NCI-H226 (cell line): ENCODE data around the gene TPI1.
"Not testable (repeated sequence)": the region's sequence is repeated elsewhere in the genome, so short reads cannot be mapped to it uniquely, and the experiment has no call there.

Experiments
- DNase-seq: peaks from one replicate; pipeline ENCODE4 v3.0.0-alpha.2; 2015

TPI1 gene

GRCh38 chr12:6896846-6897435 is 29.6 kb downstream of the TPI1 start:
- DNase-seq, result no peak

DNA sequence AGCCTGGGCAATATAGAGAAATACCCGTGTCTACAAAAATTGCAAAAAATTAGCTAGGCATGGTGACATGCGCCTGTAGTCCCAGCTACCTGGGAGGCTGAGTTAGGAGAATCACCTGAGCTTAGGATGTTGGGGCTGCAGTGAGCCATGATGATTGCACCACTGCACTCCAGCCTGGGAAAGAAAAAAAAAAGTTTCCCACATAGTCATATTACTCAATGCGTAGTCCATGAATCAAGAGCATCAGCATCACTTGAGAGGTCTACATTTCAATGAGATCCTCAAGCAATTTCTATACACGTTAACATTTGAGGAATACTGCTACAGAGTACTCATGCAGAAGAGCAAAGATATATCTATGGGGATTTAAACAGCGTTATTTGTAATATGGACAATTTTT is 32.1 kb downstream of the TPI1 start:
- DNase-seq, result no peak

DNA sequence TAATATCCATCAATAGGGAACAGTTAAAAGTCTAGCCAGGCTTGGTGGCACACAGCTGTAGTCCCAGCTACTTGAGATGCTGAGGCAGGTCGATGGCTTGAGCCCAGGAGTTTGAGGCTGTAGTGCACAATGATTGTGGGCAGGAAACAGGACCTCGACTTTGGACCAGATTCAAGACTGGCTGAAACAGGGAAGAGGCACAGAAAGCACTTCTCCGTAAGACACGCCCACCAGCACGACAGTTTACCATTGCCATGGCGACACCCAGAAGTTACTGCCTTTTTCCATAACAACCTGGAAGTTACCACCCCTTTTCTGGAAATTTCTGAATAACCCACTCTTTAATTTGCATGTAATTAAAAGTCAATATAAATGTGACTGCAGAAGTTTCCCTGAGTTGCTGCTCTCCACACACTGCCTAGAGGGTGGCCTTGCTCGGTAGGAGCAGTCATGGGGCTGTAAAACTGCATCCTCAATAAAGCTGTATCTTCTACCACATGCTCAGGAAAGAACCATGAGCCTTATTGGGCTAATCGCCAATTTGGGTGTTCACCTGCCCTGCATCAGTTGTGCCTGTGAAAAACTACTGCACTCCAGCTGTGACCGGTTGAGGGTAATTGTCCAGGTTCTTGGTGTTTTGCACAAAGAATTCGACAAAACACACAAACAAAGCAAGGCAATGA is 32.6 kb downstream of the TPI1 start:
- DNase-seq, result no peak

DNA sequence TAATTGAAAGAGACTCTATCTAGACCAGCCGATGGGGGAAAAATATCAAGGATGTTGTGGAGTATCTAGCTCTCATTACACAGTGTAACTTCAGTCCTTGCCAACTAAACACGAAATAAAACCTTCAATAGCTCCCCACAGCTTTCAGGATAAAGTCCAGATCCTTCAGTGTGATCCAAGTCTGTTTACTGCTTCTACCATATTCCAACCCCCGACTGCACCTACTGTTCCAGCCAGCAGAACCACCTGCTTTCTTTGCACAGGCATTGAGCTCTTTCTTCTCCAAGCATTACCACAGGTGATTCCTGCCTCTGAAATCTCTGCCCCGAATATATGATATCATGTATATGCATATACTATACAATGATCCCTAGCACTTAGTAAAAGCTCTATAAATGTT is 35.1 kb downstream of the TPI1 start:
- DNase-seq, result no peak

DNA sequence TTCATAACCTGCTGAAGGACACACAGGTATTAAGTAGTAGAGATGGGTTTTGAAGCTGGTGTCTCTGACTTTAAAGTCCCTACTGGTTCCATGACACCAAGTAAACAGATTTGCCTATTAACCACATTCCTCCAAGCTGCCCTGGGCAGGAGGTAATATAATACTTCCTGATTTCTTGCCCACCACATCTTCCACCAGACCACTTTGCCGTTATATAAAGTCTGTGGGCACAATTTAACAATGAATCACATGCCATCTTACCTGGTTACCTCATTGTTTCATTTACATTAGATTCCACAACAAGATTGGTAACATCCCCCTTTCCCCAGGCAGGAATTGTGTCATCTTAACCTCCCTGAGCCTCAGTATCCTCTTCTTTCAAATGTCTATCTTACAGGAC is 36.4 kb downstream of the TPI1 start:
- DNase-seq, result no peak

DNA sequence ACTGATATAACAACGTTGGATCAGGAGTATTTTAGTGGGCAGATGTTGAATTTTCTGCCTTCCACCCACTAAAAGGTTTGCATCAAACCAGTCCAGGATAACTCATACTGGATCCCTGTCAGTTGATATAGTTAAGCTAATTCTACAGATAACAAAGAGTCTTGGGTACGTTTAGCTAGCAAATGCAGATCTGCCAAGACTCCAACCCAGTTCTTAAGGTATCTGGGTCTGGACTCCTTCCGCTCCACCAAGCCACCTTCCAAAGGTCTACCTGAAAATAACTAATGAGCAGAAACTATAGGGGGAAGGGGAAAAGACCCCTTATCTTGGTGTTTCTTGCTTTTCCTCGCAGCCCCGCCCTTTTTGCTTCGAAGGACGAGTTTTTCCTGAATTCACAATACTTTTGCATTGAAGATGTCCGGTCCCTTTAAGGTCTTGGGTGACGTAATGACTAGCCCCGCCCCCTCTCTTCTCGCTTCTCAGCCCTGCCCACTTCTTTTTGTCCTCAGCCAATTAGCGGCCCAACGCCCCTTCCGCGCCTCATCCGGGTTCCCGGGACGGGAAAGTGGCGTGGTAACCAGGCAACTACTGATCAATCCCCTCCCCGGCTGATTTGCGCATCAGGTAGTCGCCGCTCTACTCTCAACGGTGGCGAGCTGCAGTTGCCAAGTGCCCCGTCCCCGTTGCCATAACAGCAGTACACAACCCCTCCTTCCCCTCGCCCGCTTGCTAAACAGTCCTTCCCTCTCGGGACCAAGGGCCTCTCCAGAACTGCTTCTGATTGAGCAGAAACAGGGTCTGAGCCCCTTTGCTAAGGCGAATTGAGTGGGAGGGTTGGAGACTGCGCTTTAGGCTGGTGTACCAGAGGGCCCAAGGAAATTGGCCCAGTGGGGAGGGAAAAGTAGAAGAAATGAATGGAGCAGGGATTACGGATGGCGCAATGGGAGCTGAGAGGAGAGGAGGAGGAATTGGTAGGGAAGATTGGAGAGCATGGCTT is 37.2 kb downstream of the TPI1 start, which contains the start of gene LRRC23:
Gene LRRC23 (plus strand): TSS at position 543 of the 997 bp plus-strand sequence. CDS start 812 bp downstream, outside the sequence.
- DNase-seq, result peak; percentile 84

DNA sequence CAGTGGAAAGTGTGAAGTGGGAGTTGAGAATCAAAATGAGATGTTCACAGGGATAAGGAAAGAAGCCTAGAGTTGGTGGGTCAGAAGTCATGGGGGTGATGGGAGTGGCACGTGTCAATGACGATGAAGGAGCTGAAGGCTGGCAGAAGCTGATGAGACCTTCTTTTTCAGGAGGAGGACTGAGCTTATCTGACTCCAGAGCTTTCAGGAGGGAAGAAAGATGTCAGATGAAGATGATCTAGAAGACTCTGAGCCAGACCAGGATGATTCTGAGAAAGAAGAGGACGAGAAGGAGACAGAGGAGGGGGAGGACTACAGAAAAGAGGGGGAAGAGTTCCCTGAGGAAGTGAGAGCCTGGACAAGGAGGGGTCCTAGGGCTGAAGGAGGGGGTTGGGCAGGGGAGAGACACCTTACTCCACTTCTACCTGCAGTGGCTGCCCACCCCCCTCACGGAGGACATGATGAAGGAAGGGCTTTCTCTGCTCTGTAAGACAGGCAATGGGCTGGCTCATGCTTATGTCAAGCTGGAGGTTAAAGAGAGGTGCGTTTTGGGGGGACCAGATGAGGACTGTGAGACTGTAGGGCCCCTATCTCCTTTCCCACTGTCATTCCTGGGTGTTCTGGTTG is 38.2 kb downstream of the TPI1 start:
- no peak for DNase-seq

DNA sequence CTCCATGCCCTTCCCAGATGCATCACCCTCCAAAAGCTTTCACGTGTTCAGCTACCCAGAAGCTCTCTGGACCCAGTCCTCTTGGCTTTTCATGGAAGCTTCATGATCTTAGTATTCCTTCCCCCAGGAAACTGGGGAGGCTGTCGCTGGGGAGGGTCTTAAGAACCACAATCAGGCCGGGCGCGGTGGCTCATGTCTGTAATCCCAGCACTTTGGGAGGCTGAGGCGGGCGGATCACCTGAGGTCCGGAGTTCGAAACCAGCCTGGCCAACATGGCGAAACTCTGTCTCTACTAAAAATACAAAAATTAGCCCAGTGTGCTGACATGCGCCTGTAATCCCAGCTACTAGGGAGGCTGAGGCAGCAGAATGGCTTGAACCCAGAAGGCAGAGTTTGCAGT is 40.8 kb downstream of the TPI1 start:
- not testable (repeated sequence) for DNase-seq

- DNase-seq, result no peak
Observed at GRCh38 chr12:6909421-6910145, 42.3 kb downstream of the TPI1 start.

DNA sequence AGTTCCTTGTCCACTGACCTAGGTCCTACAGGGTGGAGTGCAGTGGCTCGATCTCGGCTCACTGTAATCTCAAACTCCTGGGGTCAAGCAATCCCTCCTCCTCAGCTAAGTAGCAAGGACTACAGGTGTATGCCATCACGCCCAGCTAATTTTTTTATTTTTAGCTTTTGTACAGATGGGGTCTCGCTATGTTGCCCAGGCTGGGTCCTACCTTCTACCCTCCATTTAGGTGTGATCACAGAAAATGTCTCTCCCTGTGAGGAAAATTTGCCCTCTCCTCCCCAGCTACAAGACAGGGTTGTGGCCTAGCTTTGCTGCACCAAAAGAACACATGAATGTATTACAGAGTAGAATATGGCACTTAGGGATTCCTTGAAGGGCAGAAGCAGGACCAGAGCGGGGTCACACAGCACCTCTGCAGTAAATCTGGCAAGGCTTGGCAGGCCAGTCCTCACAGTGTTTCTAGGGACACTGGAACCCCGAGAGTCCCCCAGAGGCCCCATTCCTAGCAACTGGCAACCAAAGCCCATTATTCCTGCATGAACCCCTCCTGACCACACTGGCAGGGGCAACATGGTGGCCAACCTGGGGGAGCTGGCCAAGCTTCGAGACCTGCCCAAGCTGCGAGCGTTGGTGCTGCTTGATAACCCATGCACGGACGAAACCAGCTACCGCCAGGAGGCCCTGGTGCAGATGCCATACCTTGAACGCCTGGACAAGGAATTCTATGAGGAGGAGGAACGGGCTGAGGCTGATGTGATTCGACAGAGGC is 45.0 kb downstream of the TPI1 start:
- no peak for DNase-seq

DNA sequence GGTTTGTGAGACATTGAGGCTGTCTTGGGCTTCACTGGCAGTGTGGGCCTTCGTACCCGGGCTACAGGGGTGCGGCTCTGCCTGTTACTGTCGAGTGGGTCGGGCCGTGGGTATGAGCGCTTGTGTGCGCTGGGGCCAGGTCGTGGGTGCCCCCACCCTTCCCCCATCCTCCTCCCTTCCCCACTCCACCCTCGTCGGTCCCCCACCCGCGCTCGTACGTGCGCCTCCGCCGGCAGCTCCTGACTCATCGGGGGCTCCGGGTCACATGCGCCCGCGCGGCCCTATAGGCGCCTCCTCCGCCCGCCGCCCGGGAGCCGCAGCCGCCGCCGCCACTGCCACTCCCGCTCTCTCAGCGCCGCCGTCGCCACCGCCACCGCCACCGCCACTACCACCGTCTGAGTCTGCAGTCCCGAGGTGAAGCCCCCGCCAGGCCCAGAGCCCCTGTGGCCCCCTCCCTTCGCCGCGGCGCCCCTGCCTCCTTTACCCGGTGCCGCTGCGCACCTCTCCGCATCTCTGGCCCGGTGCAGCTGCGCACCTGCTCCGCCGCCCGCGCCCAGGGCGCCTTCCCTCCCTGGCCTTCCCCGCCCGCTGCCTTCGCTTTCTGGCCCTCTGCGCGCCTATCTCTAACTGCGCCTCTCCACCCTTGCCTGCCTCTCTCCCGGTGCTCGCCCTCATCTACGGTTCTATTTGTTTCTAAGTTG is 47.1 kb downstream of the TPI1 start, which contains the start of gene ENO2:
Gene ENO2 (plus strand): TSS at position 335 of the 701 bp plus-strand sequence. CDS start 1,253 bp downstream, outside the sequence.
- DNase-seq, result peak; percentile 52

GRCh38 chr12:6914947-6915788 is 47.8 kb downstream of the TPI1 start:
- DNase-seq, result peak; percentile 44

DNA sequence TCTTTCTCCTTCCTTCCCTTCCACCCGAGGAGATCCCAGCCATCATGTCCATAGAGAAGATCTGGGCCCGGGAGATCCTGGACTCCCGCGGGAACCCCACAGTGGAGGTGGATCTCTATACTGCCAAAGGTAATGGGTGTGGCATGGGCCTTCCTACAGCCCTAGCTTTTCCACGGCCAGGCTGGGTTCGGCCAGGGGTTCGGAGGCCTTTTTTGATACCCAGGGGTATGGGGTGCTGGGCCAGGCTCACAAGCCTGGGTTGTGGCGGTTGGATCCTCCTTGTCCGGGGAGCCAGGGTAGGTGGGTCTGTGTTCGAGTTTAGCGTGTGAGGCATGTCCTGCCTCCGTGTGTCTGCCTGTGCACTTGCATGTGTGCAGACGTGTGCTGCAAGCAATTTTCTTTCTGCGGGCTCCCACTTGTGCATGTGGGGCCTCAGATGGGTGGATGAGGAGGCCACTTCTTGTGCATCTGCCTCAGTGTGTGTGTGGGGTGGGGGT is 48.5 kb downstream of the TPI1 start:
- no peak for DNase-seq

- no peak for DNase-seq
Observed at GRCh38 chr12:6916426-6917200, 49.3 kb downstream of the TPI1 start.

GRCh38 chr12:6917491-6918231 is 50.3 kb downstream of the TPI1 start:
- DNase-seq, result peak; percentile 59

- DNase-seq, result no peak
Observed at GRCh38 chr12:6919588-6919987, 52.3 kb downstream of the TPI1 start.
